Measurements from ENCODE around the gene CHST15.

Gene CHST15

DNA sequence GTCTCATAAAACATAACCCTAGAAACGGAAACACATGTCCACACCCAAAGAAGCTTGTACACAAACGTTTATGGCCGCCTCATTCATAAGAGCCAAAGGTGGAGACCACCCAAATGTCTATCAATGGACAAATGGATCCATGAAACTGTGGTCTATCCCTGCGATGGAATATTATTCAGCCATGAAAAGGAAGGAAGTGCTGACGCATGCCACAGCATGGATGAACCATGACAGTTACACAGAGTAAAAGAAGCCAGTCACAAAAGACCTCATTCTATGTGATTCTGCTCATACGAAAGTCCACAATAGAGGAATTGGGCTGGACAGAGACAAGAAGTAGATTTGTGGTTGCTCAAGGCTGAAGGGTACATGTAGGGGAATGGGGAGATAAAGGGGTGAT, 10.8 kb downstream of the CHST15 start:
- Mint-ChIP-seq H3K9me3 (no peaks in the 10 kb centered on the region), H3K36me3 (ENCODE audit: insufficient read depth) (no peaks in the 10 kb centered on the region), H3K27ac (ENCODE audit: low read depth) (no peak overlapping the region), H3K4me1 (no peaks in the 10 kb centered on the region), H3K27me3 (peaks cover 17% of the 10 kb centered on the region), H3K4me3 (no peak overlapping the region)
- no peak for ATAC-seq (replicated peaks; ENCODE audit: extremely low read depth, poor library complexity, severe bottlenecking)
- no peak for DNase-seq (ENCODE audit: low spot score in 2 of 2)

DNA sequence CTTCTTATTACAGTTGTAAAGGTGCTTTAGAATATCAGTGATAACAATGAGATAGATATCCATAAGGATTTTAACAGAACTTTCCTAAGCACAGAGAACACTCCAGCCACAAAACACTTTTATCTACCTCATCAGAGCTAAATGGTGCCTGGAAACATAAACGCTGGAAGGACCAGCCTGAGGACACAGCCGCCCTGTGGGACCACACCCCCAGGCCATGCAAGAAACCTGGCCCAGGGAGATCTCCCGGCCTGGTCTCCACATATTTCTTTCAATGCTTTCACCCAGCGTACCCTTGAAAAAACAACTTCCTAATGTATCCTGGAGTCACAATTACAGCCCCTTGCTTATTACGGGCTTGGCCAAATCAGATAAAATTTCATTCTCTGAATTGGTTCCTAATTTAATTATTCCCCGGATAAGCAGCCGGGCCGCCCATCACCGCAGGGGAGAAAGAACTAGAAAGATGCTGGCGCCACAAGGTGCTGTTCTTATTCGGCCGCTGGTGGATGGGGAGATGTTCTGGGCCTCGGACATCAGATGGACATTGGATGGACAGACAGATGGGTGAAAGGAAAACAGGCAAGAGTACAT, 11.8 kb downstream of the CHST15 start:
- Mint-ChIP-seq H3K4me3 (no peak overlapping the region), H3K4me1 (no peaks in the 10 kb centered on the region), H3K36me3 (ENCODE audit: insufficient read depth) (no peaks in the 10 kb centered on the region), H3K27me3 (peaks cover 17% of the 10 kb centered on the region), H3K27ac (ENCODE audit: low read depth) (no peak overlapping the region), H3K9me3 (no peaks in the 10 kb centered on the region)
- ATAC-seq (replicated peaks; ENCODE audit: extremely low read depth, poor library complexity, severe bottlenecking): no peak
- DNase-seq (ENCODE audit: low spot score in 2 of 2): no peak

DNA sequence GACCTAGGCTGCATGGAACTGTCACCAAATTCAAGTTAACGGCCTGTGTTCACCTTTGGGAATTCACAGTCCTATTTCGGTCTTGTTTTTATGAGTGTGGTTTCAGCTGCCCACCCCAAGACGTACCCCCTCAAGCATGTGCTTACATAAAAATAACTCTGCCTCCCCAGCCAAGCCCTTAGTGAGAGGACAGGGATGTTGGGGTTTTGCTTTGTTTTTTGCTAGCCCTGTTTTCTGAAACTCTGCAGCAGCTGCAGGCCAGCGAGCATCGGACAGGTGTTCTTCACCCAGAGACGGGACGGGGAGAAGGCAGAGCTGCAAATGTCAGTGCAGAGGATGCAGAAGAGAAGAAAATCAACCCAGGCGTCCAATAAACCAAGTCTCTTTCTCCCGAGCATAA, 13.5 kb downstream of the CHST15 start:
- Mint-ChIP-seq H3K9me3 (no peaks in the 10 kb centered on the region), H3K27me3 (peaks cover 18% of the 10 kb centered on the region), H3K4me3 (no peak overlapping the region), H3K4me1 (no peaks in the 10 kb centered on the region), H3K27ac (ENCODE audit: low read depth) (no peak overlapping the region), H3K36me3 (ENCODE audit: insufficient read depth) (no peaks in the 10 kb centered on the region)
- DNase-seq (ENCODE audit: low spot score in 2 of 2) (no peak), ATAC-seq (replicated peaks; ENCODE audit: extremely low read depth, poor library complexity, severe bottlenecking) (no peak)

DNA sequence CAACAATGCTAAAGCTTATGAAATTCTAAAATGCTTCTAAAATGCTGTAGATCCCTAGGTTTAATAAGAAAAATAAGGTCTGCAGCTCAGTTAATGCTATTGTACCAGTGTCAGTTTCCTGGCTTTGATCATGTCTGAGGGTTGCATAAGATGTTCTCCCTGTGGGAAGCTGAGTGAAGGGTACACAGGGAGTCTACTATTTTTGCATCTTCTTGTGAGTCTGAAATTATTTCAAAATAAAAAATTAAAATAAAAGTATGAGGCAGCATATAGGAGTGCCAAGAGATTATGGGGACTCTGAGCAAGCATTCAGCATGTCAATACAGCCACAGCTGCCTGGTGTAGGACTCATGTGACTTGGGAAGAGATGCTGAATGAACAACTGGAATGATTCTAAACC, 14.7 kb downstream of the CHST15 start:
- Mint-ChIP-seq H3K27ac (ENCODE audit: low read depth) (no peak overlapping the region), H3K4me1 (no peaks in the 10 kb centered on the region), H3K27me3 (peaks cover 27% of the 10 kb centered on the region), H3K4me3 (no peak overlapping the region), H3K9me3 (no peaks in the 10 kb centered on the region), H3K36me3 (ENCODE audit: insufficient read depth) (no peaks in the 10 kb centered on the region)
- DNase-seq (ENCODE audit: low spot score in 2 of 2): no peak
- ATAC-seq (replicated peaks; ENCODE audit: extremely low read depth, poor library complexity, severe bottlenecking): no peak

DNA sequence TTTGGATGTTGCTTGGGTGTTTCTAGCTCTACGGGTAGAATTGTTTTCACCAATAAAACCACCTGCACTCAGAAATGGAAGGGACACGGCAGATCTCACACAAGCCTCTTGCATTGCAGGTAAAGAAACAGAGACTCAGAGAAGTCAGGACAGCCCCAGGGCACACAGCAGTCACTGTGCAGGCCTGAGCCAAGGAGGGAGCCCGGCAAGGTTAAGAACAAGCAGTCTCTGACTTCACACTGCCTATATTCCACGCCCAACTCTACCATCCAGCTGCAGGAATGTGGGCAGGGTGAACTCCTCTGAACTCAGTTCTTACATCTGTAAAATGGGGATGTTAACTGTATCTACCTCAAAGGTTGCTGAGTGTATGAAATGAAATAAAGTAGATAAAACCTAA, 15.4 kb downstream of the CHST15 start:
- H3K27ac Mint-ChIP-seq (ENCODE audit: low read depth): no peak overlapping the region
- H3K27me3 Mint-ChIP-seq: peaks cover 31% of the 10 kb centered on the region
- no peak for ATAC-seq (replicated peaks; ENCODE audit: extremely low read depth, poor library complexity, severe bottlenecking)
- no peaks in the 10 kb centered on the region for H3K9me3 Mint-ChIP-seq
- no peak for DNase-seq (ENCODE audit: low spot score in 2 of 2)
- no peaks in the 10 kb centered on the region for H3K36me3 Mint-ChIP-seq (ENCODE audit: insufficient read depth)
- H3K4me3 Mint-ChIP-seq: no peak overlapping the region
- no peaks in the 10 kb centered on the region for H3K4me1 Mint-ChIP-seq

DNA sequence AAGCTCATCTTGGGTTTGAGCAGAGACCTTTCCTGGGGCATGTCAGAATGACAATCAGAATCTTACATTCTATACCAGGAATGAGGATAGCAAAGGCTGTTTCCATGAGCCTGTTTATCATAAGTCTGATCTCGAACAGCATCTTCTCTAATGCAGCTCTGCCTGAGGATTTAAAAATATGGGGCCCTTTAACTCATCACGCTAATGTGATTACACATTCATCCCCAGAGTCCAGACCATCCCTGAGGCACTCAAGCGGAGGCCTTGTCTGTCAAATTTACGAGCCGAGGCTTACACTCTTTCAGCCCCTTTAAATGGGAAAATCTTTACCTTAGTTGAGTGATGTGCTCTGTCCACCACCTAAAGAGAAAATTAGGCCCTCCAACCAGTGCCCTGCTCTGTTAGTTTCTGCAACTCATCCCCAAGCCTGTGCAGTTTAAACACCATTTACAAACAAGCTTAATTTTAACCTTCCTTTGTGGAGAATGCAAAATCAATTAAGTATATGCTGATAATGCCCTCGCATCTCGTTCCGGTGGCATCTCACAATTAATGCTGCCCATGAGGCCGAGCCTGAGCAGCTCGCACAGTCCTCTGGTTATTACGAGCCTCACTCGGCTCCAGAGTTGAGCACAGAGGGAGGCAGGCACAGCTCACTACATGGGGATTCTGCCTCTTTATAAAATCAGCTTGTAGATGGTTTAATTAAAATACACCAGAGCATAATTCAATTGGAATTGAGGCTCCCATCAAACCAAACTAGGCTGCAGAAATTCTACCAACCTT, 16.0 kb downstream of the CHST15 start:
- no peak overlapping the region for H3K27ac Mint-ChIP-seq (ENCODE audit: low read depth)
- ATAC-seq (replicated peaks; ENCODE audit: extremely low read depth, poor library complexity, severe bottlenecking) (no peak), DNase-seq (ENCODE audit: low spot score in 2 of 2) (no peak)
- no peak overlapping the region for H3K4me3 Mint-ChIP-seq
- H3K36me3 Mint-ChIP-seq (ENCODE audit: insufficient read depth): no peaks in the 10 kb centered on the region
- H3K9me3 Mint-ChIP-seq: no peaks in the 10 kb centered on the region
- no peaks in the 10 kb centered on the region for H3K4me1 Mint-ChIP-seq
- H3K27me3 Mint-ChIP-seq: peaks cover 37% of the 10 kb centered on the region

DNA sequence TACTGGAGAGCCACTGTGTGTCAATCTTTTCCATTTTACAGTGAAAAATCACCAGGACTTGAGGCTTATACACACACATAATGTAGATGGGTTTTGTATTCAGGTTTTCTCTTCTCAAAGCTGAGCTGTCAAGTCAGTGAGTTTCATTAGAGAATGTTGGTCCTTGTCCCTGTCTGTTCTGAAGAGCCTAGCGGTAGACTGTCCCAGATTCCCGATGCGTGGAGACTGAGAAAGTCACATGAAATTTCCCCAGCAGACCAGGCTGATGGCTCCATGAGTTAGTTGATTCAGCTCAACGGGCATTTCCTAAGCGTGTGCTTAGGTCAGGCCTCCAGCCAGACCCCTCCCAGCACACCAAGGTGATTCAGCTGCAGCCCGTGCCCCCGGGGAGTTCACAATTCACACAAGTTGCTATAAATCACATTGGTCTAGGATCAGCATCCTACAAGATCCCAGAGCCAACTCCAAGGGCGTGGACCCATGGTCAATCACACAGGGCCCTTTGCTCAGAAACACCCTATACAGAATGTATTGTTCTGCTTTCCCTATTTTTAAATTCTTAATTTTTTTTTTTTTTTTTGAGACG, 17.2 kb downstream of the CHST15 start:
- ATAC-seq (replicated peaks; ENCODE audit: extremely low read depth, poor library complexity, severe bottlenecking): no peak
- Mint-ChIP-seq H3K4me1 (no peaks in the 10 kb centered on the region), H3K36me3 (ENCODE audit: insufficient read depth) (no peaks in the 10 kb centered on the region), H3K9me3 (no peaks in the 10 kb centered on the region), H3K4me3 (no peak overlapping the region), H3K27me3 (peaks cover 45% of the 10 kb centered on the region), H3K27ac (ENCODE audit: low read depth) (no peak overlapping the region)
- no peak for DNase-seq (ENCODE audit: low spot score in 2 of 2)

DNA sequence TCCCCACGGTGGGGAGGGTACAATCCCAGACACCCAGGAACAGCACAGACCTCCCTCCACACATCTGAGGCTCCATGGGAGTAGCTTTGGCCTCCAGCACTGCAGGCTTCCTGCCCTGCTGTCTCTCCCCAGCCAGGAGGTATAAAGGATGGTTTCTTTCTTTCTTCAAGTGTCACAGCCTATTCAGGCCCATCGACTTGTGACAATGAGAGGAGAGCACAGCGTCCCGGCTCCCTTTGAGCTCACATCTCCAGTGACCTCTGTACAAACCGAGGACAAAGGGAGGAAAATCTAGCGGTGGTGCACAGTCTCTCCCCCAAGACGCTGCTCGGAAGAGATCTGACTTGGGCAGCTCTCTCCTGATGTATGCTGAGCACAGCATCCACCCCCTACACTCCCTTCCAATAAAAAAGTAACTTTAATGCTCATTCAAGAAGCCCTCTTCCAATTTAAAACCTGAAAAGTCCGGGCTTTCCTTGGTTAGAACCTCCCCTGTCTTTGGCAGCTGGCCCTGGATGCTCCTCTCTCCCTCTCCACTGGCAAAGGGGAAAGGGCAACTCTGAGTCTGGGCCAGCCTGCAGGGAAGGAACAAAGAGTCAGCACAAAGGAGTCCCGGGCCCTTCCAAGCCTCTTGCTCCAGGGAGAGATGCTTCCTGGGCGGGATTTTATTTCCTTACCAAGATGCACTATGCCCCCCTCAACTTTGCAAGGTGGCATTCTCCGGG, 18.0 kb downstream of the CHST15 start:
- Mint-ChIP-seq H3K4me3 (no peak overlapping the region), H3K36me3 (ENCODE audit: insufficient read depth) (no peaks in the 10 kb centered on the region), H3K9me3 (no peaks in the 10 kb centered on the region), H3K27ac (ENCODE audit: low read depth) (no peak overlapping the region), H3K27me3 (peaks cover 41% of the 10 kb centered on the region), H3K4me1 (no peaks in the 10 kb centered on the region)
- no peak for ATAC-seq (replicated peaks; ENCODE audit: extremely low read depth, poor library complexity, severe bottlenecking)
- no peak for DNase-seq (ENCODE audit: low spot score in 2 of 2)

DNA sequence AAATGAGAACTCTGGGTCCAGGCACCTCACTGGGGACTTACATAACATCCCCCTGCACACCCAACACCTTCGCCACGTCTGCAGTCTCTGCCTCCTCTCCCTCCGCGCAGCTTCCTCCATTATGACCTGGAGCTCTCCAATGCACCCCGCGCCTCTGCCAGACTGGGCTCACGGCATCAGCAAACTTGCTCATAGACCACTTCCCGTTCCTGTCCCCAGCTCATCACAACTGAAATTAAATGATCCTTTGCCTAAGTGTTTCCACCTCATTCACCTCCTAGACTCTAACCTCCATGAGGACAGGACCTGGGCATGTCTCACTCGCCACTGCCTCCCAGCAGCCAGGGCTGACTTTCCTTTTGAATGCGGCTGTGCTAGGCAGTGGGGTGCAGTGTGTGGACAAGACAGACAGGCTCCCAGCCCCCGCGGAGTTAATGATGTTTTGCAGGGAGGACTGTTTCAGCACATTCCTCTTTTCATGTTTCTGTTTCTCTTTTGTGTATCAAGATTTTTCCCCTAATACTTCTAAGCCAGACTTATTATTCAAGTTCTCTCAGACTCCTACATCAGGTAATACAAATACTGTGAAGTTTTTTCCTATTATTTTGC, 18.8 kb downstream of the CHST15 start:
- Mint-ChIP-seq H3K4me1 (no peaks in the 10 kb centered on the region), H3K27ac (ENCODE audit: low read depth) (no peak overlapping the region), H3K9me3 (no peaks in the 10 kb centered on the region), H3K27me3 (peaks cover 33% of the 10 kb centered on the region), H3K36me3 (ENCODE audit: insufficient read depth) (no peaks in the 10 kb centered on the region), H3K4me3 (no peak overlapping the region)
- DNase-seq (ENCODE audit: low spot score in 2 of 2) (no peak), ATAC-seq (replicated peaks; ENCODE audit: extremely low read depth, poor library complexity, severe bottlenecking) (peak; percentile 24)

DNA sequence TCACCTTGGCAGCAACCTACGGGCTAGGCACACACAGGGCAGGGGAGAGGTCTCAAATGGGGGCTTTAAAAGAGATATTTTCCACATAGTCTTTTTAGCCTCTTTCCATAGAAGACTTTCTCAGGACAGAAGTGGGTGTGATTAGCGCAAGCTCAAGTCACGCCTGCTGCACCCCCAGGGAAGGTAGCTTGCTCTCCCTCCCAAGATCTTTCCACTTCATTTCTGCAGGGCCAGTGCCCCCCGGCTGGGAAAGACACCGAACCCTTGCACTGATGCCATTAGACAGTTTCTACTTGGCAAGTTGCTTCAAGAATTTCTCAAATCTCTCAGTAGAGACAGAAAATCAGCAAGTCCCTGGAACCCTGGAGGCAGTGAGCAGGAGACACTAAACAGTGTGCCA, 19.4 kb downstream of the CHST15 start:
- Mint-ChIP-seq H3K27me3 (peaks cover 34% of the 10 kb centered on the region), H3K27ac (ENCODE audit: low read depth) (no peak overlapping the region), H3K36me3 (ENCODE audit: insufficient read depth) (no peaks in the 10 kb centered on the region), H3K4me3 (no peak overlapping the region), H3K4me1 (no peaks in the 10 kb centered on the region), H3K9me3 (no peaks in the 10 kb centered on the region)
- DNase-seq (ENCODE audit: low spot score in 2 of 2) (no peak), ATAC-seq (replicated peaks; ENCODE audit: extremely low read depth, poor library complexity, severe bottlenecking) (no peak)

DNA sequence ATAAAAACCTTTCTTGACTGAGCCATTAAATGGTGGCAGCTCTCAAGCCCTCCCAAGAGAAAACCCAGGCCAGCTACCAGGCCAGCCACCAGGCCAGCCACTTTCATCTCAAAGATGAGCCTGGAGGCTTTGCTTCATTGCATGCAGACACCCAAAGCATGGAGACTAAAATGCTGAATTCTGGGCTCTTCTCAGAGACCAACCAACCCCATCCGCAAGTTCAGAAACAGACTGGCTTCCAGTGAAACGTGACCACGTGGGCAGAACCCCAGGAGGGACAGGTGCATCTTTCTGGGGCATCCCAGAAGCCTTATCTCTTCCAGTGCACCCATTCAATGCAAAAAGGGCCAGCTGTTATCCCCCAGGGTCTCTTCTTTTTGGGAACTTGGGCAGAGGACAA, 20.9 kb downstream of the CHST15 start:
- no peak for ATAC-seq (replicated peaks; ENCODE audit: extremely low read depth, poor library complexity, severe bottlenecking)
- no peak for DNase-seq (ENCODE audit: low spot score in 2 of 2)
- H3K4me3 Mint-ChIP-seq: no peak overlapping the region
- H3K4me1 Mint-ChIP-seq: no peaks in the 10 kb centered on the region
- peaks cover 46% of the 10 kb centered on the region for H3K27me3 Mint-ChIP-seq
- H3K9me3 Mint-ChIP-seq: no peaks in the 10 kb centered on the region
- H3K36me3 Mint-ChIP-seq (ENCODE audit: insufficient read depth): no peaks in the 10 kb centered on the region
- H3K27ac Mint-ChIP-seq (ENCODE audit: low read depth): no peak overlapping the region

DNA sequence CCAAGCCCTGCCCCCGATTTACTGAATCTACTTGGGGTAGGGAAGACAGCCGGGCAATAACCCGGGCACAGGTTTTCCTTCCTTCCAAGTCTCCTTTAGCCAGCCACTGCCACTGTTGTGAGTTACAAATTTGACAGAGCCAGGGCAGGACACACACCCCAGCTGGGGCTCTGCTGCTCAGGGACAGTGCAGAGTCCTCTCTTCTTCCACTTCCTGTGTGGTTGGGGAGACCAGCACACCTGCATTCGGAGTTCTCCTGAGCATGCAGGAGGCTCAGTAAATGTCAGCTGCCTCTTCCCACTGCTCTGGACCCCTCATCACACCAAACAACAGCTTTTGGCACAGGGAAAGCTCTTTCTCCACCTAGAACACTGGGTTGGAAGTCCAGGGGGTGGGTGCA, 21.3 kb downstream of the CHST15 start:
- no peaks in the 10 kb centered on the region for H3K36me3 Mint-ChIP-seq (ENCODE audit: insufficient read depth)
- no peak overlapping the region for H3K4me3 Mint-ChIP-seq
- H3K4me1 Mint-ChIP-seq: no peaks in the 10 kb centered on the region
- no peak overlapping the region for H3K27ac Mint-ChIP-seq (ENCODE audit: low read depth)
- ATAC-seq (replicated peaks; ENCODE audit: extremely low read depth, poor library complexity, severe bottlenecking) (no peak), DNase-seq (ENCODE audit: low spot score in 2 of 2) (no peak)
- no peaks in the 10 kb centered on the region for H3K9me3 Mint-ChIP-seq
- H3K27me3 Mint-ChIP-seq: peaks cover 48% of the 10 kb centered on the region
